ENCODE data around the gene ACOT11.

DNA sequence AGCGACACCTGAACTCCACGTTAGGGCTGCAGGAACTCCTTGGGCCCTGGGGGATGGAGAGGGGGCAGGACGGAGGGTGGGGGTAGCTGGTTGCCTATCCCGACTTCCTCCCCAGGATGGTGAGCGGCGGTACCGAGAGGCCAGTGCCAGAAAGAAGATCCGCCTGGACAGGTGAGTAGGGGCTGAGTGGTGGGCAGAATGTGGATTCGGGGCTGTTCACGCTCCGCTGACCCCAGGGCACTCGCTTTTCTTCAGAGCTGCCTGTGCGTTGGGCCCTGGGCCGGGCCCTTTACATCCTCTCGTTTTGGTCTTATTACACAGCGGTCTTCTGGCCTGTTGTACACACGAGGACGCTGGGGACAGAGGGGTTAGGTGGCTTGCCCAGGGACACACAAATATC, 54.5 kb downstream of the ACOT11 start:
- TF ChIP-seq, protein P1, sequence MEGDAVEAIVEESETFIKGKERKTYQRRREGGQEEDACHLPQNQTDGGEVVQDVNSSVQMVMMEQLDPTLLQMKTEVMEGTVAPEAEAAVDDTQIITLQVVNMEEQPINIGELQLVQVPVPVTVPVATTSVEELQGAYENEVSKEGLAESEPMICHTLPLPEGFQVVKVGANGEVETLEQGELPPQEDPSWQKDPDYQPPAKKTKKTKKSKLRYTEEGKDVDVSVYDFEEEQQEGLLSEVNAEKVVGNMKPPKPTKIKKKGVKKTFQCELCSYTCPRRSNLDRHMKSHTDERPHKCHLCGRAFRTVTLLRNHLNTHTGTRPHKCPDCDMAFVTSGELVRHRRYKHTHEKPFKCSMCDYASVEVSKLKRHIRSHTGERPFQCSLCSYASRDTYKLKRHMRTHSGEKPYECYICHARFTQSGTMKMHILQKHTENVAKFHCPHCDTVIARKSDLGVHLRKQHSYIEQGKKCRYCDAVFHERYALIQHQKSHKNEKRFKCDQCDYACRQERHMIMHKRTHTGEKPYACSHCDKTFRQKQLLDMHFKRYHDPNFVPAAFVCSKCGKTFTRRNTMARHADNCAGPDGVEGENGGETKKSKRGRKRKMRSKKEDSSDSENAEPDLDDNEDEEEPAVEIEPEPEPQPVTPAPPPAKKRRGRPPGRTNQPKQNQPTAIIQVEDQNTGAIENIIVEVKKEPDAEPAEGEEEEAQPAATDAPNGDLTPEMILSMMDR (IDR thresholded peaks at IDR 0.05), result no peak
- no peak for TF ChIP-seq POLR2A (IDR thresholded peaks at IDR 0.05)
